Midbrain (tissue), 1 donor: ENCODE results near the gene CPT1A.

Experiments
- DNase-seq: peaks from one replicate; lab custom pipeline; 2025; lab: John Stamatoyannopoulos, UW

Gene CPT1A

DNA sequence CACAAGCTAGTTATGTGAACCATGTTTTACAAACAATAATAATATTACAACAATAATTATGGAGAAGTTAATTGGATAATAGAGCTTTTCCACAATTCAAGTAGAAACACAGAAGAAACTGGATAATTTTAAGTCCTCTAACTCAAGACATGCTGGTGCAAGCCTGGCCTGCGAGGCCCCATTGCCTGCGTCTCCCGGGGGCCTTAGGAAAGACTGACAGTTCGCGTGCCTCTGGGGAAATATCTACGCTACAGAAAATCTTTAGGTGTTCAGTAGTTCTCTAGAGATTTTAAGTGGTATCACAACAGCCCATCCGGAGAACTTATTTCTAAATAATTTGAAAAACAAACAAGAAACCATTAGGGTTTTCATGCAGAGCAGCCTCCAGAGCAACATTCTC lies 134.2 kb downstream of the CPT1A start:
- no peak for DNase-seq

DNA sequence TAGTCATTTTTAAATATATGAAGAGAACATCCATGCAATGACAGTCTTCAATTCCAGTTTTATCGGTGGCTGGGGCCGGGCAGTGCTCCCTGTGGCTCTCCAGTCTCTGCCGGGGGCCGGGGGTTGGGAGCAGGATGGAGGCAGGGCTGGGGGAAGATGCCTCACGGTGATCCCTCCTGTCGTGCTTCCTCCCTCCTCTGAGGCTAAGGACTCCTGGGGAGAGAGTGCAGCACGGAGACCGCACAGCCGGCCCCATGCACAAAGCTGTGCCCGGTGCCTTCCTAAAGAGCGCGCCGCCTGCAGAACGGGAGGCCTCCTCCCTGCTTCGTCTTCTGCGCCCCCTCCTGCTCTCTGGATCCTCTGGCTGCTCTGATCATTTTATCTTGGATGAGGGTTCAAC lies 136.8 kb downstream of the CPT1A start:
- DNase-seq, result no peak
